Keratinocyte (primary cell): Measurements from ENCODE around the gene MAP2K5. TPM values are rescaled to one million over a fixed set of nuclear protein-coding genes. Genes with fewer than 3 reads are reported as not detected.

Source experiments
- DNase-seq: peaks from one replicate; pipeline ENCODE4 v3.0.0-alpha.2; 2011; ENCODE audit warnings: low read depth, missing footprints, low spot score
- FAIRE-seq: peaks from 2 replicates; lab custom pipeline; 2011; peaks lifted over from hg19 to GRCh38; lab: Jason Lieb, UNC
- H2AFZ ChIP-seq: 2 replicates; pipeline ENCODE4 v1.6.0; 2012; ENCODE audit warnings: low read length, control low read depth, inconsistent platforms; ENCODE audit not compliant: control insufficient read depth
- H3K27ac ChIP-seq: 2 replicates; pipeline ENCODE4 v1.5.1; 2011; ENCODE audit warnings: low read length; ENCODE audit not compliant: control insufficient read depth, insufficient read depth
- H3K27me3 ChIP-seq: 3 replicates; pipeline ENCODE4 v1.6.0; 2011; ENCODE audit warnings: low read length; ENCODE audit not compliant: control insufficient read depth, insufficient read depth; ENCODE audit errors: extremely low read depth
- H3K36me3 ChIP-seq, 2 experiments: 2 replicates in 1 of 2; 3 replicates in 1 of 2; pipeline ENCODE4 v1.5.1; 2011; ENCODE audit warnings: low read length in 2 of 2, mild to moderate bottlenecking in 1 of 2; ENCODE audit not compliant: control insufficient read depth in 2 of 2, insufficient read depth in 2 of 2; ENCODE audit errors: extremely low read depth in 1 of 2
- H3K4me1 ChIP-seq: 3 replicates; pipeline ENCODE4 v1.5.1; 2011; ENCODE audit warnings: low read length; ENCODE audit not compliant: control insufficient read depth, insufficient read depth; ENCODE audit errors: extremely low read depth
- H3K4me2 ChIP-seq: 3 replicates; pipeline ENCODE4 v1.6.0; 2011; ENCODE audit warnings: low read depth, low read length; ENCODE audit not compliant: control insufficient read depth, insufficient read depth; ENCODE audit errors: extremely low read depth
- H3K4me3 ChIP-seq, 3 experiments: fragments of 200-600 bp in 1 of 3; sonication (generic) in 1 of 3; 2 replicates in 2 of 3; 3 replicates in 1 of 3; pipeline ENCODE4 v1.5.1; 2011 to 2016; ENCODE audit warnings: low read length in 3 of 3, mild to moderate bottlenecking in 3 of 3, control low read depth in 2 of 3, inconsistent platforms in 1 of 3, low read depth in 1 of 3, mixed read lengths in 1 of 3, mixed run types in 1 of 3, moderate library complexity in 1 of 3; ENCODE audit not compliant: control insufficient read depth in 2 of 3, insufficient read depth in 2 of 3; ENCODE audit errors: extremely low read depth in 1 of 3
- H3K79me2 ChIP-seq: 2 replicates; pipeline ENCODE4 v1.6.0; 2012; ENCODE audit warnings: low read length; ENCODE audit not compliant: control insufficient read depth, insufficient read depth
- H3K9ac ChIP-seq: 3 replicates; pipeline ENCODE4 v1.6.0; 2011; ENCODE audit warnings: low read length; ENCODE audit not compliant: control insufficient read depth, insufficient read depth; ENCODE audit errors: extremely low read depth
- H3K9me1 ChIP-seq: 3 replicates; pipeline ENCODE4 v1.6.0; 2011; ENCODE audit warnings: low read length; ENCODE audit not compliant: control insufficient read depth, insufficient read depth; ENCODE audit errors: extremely low read depth
- H3K9me3 ChIP-seq: 2 replicates; pipeline ENCODE4 v1.5.1; 2012; ENCODE audit warnings: low read depth, low read length; ENCODE audit not compliant: control insufficient read depth
- H4K20me1 ChIP-seq: 3 replicates; pipeline ENCODE4 v1.6.0; 2011; ENCODE audit warnings: low read length; ENCODE audit not compliant: control insufficient read depth, insufficient read depth; ENCODE audit errors: extremely low read depth
- CTCF ChIP-seq, 3 experiments: IDR thresholded peaks in 1 of 3; conservative IDR thresholded peaks in 1 of 3; optimal IDR thresholded peaks in 1 of 3; 2 replicates in 2 of 3; 3 replicates in 1 of 3; pipeline versions ENCODE3 to v1.5.1; 2011; ENCODE audit warnings: low read length in 3 of 3, mild to moderate bottlenecking in 3 of 3, moderate library complexity in 2 of 3, control low read depth in 1 of 3, inconsistent platforms in 1 of 3; ENCODE audit not compliant: insufficient read depth in 2 of 3; ENCODE audit errors: extremely low read depth in 1 of 3
- EZH2 ChIP-seq: IDR thresholded peaks from one replicate; pipeline ENCODE4 v1.6.1; 2012; ENCODE audit warnings: inconsistent platforms, mild to moderate bottlenecking, low read length, moderate library complexity
- dilution Hi-C: fragments of 300-500 bp; cut with MboI; formaldehyde crosslinking; loops from one replicate; pipeline ENCODE4 v1.7.0; 2020; ENCODE audit warnings: low sequenced_read_pairs; ENCODE audit not compliant: extremely low pct_ligation_motif_present
- polyA plus RNA-seq, 5 experiments: library from polyadenylated mRNA; depleted of rRNA in 3 of 5; stranded (reverse) in 3 of 5; stranded (forward) in 1 of 5; unstranded in 1 of 5; fragments of >200 nt; gene quantifications; 1 replicate in 1 of 5; 2 replicates in 3 of 5; 3 replicates in 1 of 5; pipeline versions ENCODE4 v1.2.1 to v1.2.3, GENCODE V29; 2011 to 2012; ENCODE audit warnings: missing spikeins in 2 of 5, low read depth in 1 of 5, low replicate concordance in 1 of 5

The MAP2K5 gene
- polyA plus RNA-seq, 1 donor (not counting 4 experiments of a cell fraction or from before 2014, with no cell fraction given): 3.6 TPM

GRCh38 chr15:67768313-67768977, 225.9 kb downstream of the MAP2K5 start:
- FAIRE-seq: no peak
- dilution Hi-C loops: no loop called here
- Histone ChIP-seq H3K36me3 (no peaks in the 10 kb centered on the region), H3K9me3 (no peaks in the 10 kb centered on the region), H3K79me2 (no peaks in the 10 kb centered on the region), H3K27me3 (no peaks in the 10 kb centered on the region), H3K4me3 (no peak overlapping the region), H3K9ac (no peak overlapping the region), H3K4me1 (no peaks in the 10 kb centered on the region), H4K20me1 (no peaks in the 10 kb centered on the region), H3K27ac (no peak overlapping the region), H3K4me2 (no peak overlapping the region), H2AFZ (no peak overlapping the region), H3K9me1 (no peaks in the 10 kb centered on the region)
- no peak for TF ChIP-seq EZH2
- no peak for TF ChIP-seq CTCF (optimal IDR thresholded peaks at IDR 0.05 in 1 of 3, IDR thresholded peaks at IDR 0.05 in 1 of 3, conservative IDR thresholded peaks at IDR 0.05 in 1 of 3; ENCODE audit: extremely low read depth in 1 of 3, insufficient read depth in 2 of 3, low read length in 3 of 3)
- no peak for DNase-seq

GRCh38 chr15:67769497-67770357, 227.2 kb downstream of the MAP2K5 start:
- H3K79me2 ChIP-seq: no peaks in the 10 kb centered on the region
- no peak overlapping the region for H3K27ac ChIP-seq
- dilution Hi-C loops: no loop called here
- FAIRE-seq (no peak), DNase-seq (no peak)
- H2AFZ ChIP-seq: no peak overlapping the region
- no peaks in the 10 kb centered on the region for H3K9me1 ChIP-seq
- H3K4me2 ChIP-seq: no peak overlapping the region
- no peaks in the 10 kb centered on the region for H3K36me3 ChIP-seq
- no peaks in the 10 kb centered on the region for H4K20me1 ChIP-seq
- H3K4me3 ChIP-seq: no peak overlapping the region
- no peaks in the 10 kb centered on the region for H3K27me3 ChIP-seq
- TF ChIP-seq CTCF (optimal IDR thresholded peaks at IDR 0.05 in 1 of 3, IDR thresholded peaks at IDR 0.05 in 1 of 3, conservative IDR thresholded peaks at IDR 0.05 in 1 of 3; ENCODE audit: extremely low read depth in 1 of 3, insufficient read depth in 2 of 3, low read length in 3 of 3) (no peak), EZH2 (no peak)
- H3K4me1 ChIP-seq: no peaks in the 10 kb centered on the region
- H3K9ac ChIP-seq: no peak overlapping the region
- H3K9me3 ChIP-seq: no peaks in the 10 kb centered on the region
